GM12878 (cell line): ENCODE results near the gene SLC27A5. TPM values are rescaled to one million over a fixed set of nuclear protein-coding genes. Genes with fewer than 3 reads are reported as not detected.

Source experiments
- ATAC-seq: fragments of 200-7000 bp; cut with Tn5 transposase; 3 replicates; pipeline ENCODE4 v1.9.1; 2020; ENCODE audit warnings: mild to moderate bottlenecking, moderate library complexity
- BruUV-seq: library from RNA; stranded (reverse); fragments of 400-500 nt; replicated peaks from 2 replicates; lab custom pipeline; 2021; lab: Mats Ljungman, UMichigan
- CTCF ChIA-PET: fragments of 300-600 bp; sonication (Branson Sonifier 250); formaldehyde crosslinking; extraction: SDS; loops from one replicate; lab custom pipeline; 2021; ENCODE audit warnings: inconsistent platforms; lab: Yijun Ruan, JAX
- POLR2A ChIA-PET: fragments of 350-600 bp; formaldehyde crosslinking; extraction: SDS; loops from one replicate; lab custom pipeline; 2021; ENCODE audit warnings: inconsistent platforms; lab: Charles Lee
- RAD21 ChIA-PET: fragments of 300-600 bp; sonication (Branson Sonifier 250); formaldehyde crosslinking; loops from one replicate; lab custom pipeline; 2023; ENCODE audit warnings: antibody characterized with exemption; ENCODE audit not compliant: unreplicated experiment; lab: Charles Lee
- SMC1A ChIA-PET: fragments of 300-600 bp; sonication (Branson Sonifier 250); formaldehyde crosslinking; loops from one replicate; lab custom pipeline; 2023; ENCODE audit not compliant: unreplicated experiment, uncharacterized antibody; lab: Charles Lee
- DNase-seq: peaks from one replicate; pipeline ENCODE4 v3.0.0-alpha.2; 2011; ENCODE audit warnings: low read depth, low spot score
- FAIRE-seq: peaks from 3 replicates; lab custom pipeline; 2011; peaks lifted over from hg19 to GRCh38; lab: Jason Lieb, UNC
- H2AFZ ChIP-seq: 2 replicates; pipeline ENCODE4 v1.6.0; 2011; ENCODE audit warnings: low read depth, low read length, control low read depth; ENCODE audit not compliant: control insufficient read depth
- H3K27ac ChIP-seq: 2 replicates; pipeline ENCODE4 v1.5.1; 2011; ENCODE audit warnings: control low read depth; ENCODE audit not compliant: control insufficient read depth, insufficient read depth
- H3K27me3 ChIP-seq, 2 experiments: replicated peaks in 1 of 2; 2 replicates each; pipeline versions ENCODE4 v1.6.0 to v1.6.1; 2011; ENCODE audit warnings: low read length in 1 of 2; ENCODE audit not compliant: control insufficient read depth in 2 of 2, insufficient read depth in 2 of 2
- H3K36me3 ChIP-seq, 2 experiments: 2 replicates each; pipeline ENCODE4 v1.5.1; 2011; ENCODE audit warnings: low read length in 1 of 2; ENCODE audit not compliant: control insufficient read depth in 2 of 2, insufficient read depth in 2 of 2
- H3K4me1 ChIP-seq: 2 replicates; pipeline ENCODE4 v1.6.1; 2011; ENCODE audit warnings: mild to moderate bottlenecking, low read length, moderate library complexity, mixed read lengths; ENCODE audit not compliant: control insufficient read depth, insufficient read depth
- H3K4me2 ChIP-seq: 2 replicates; pipeline ENCODE4 v1.6.0; 2011; ENCODE audit warnings: control low read depth; ENCODE audit not compliant: control insufficient read depth, insufficient read depth
- H3K4me3 ChIP-seq: fragments of 200-600 bp; sonication (generic); 2 replicates; pipeline ENCODE4 v1.5.1; 2016
- H3K79me2 ChIP-seq: 2 replicates; pipeline ENCODE4 v1.6.0; 2011; ENCODE audit warnings: low read length; ENCODE audit not compliant: control insufficient read depth, insufficient read depth
- H3K9ac ChIP-seq: 2 replicates; pipeline ENCODE4 v1.8.0; 2011; ENCODE audit warnings: low read length, control low read depth, mixed read lengths; ENCODE audit not compliant: control insufficient read depth, insufficient read depth
- H3K9me3 ChIP-seq: replicated peaks from 3 replicates; pipeline ENCODE4 v1.5.1; 2011; ENCODE audit warnings: mild to moderate bottlenecking, low read length; ENCODE audit not compliant: control insufficient read depth, insufficient read depth
- H4K20me1 ChIP-seq: 2 replicates; pipeline ENCODE4 v1.6.0; 2011; ENCODE audit not compliant: control insufficient read depth, insufficient read depth
- ASH2L ChIP-seq: fragments of 300-600, 200-600 bp; sonication (generic); IDR thresholded peaks from 2 replicates; pipeline ENCODE4 v1.6.1; 2017; ENCODE audit warnings: low read depth, mild to moderate bottlenecking, borderline replicate concordance
- BHLHE40 ChIP-seq, 2 experiments: fragments of 450-650 bp in 1 of 2; IDR thresholded peaks; 2 replicates each; pipeline ENCODE4 v1.6.1; 2011 to 2017; ENCODE audit warnings: low read depth in 2 of 2, borderline replicate concordance in 1 of 2, improper control_type of control experiment in 1 of 2, low read length in 1 of 2, mild to moderate bottlenecking in 1 of 2
- CTCF ChIP-seq, 3 experiments: IDR thresholded peaks in 2 of 3; conservative IDR thresholded peaks in 1 of 3; 2 replicates each; pipeline ENCODE4 v1.5.1; 2011; ENCODE audit warnings: low read depth in 3 of 3, low read length in 3 of 3, mild to moderate bottlenecking in 3 of 3, control low read depth in 2 of 3, moderate library complexity in 2 of 3, inconsistent platforms in 1 of 3, mixed read lengths in 1 of 3; ENCODE audit not compliant: control insufficient read depth in 2 of 3, insufficient read depth in 1 of 3; ENCODE audit errors: extremely low read depth in 1 of 3
- DPF2 ChIP-seq: fragments of 450-650 bp; IDR thresholded peaks from 2 replicates; pipeline ENCODE4 v1.6.1; 2017; ENCODE audit warnings: mild to moderate bottlenecking
- EED ChIP-seq: sonication (generic); IDR thresholded peaks from 2 replicates; pipeline ENCODE4 v1.6.1; 2016; ENCODE audit warnings: antibody characterized with exemption, low read depth
- FOS ChIP-seq: IDR thresholded peaks from 3 replicates; pipeline ENCODE4 v1.6.1; 2011; ENCODE audit warnings: borderline replicate concordance; ENCODE audit not compliant: insufficient read length; ENCODE audit errors: extremely low read depth
- GABPA ChIP-seq: IDR thresholded peaks from 2 replicates; pipeline ENCODE4 v1.6.1; 2014; ENCODE audit warnings: antibody characterized with exemption, low read depth, mild to moderate bottlenecking, inconsistent platforms
- HDAC6 ChIP-seq: fragments of 200-600 bp; sonication (generic); IDR thresholded peaks from one replicate; pipeline ENCODE4 v1.8.0; 2017; ENCODE audit warnings: antibody characterized with exemption; ENCODE audit not compliant: unreplicated experiment
- MEF2B ChIP-seq: fragments of 450-650 bp; IDR thresholded peaks from 2 replicates; pipeline ENCODE4 v1.6.1; 2018; ENCODE audit warnings: mild to moderate bottlenecking, moderate library complexity; ENCODE audit not compliant: partially characterized antibody, poor library complexity, severe bottlenecking
- NFIC ChIP-seq: IDR thresholded peaks from 2 replicates; pipeline ENCODE4 v1.6.1; 2012; ENCODE audit warnings: low read depth, mild to moderate bottlenecking, inconsistent platforms, low read length, moderate library complexity
- NFYA ChIP-seq: IDR thresholded peaks from 2 replicates; pipeline ENCODE4 v1.6.1; 2011; ENCODE audit warnings: low read depth, mild to moderate bottlenecking, low read length, improper control_type of control experiment, borderline replicate concordance
- SMARCA5 ChIP-seq: fragments of 450-650 bp; IDR thresholded peaks from 2 replicates; pipeline ENCODE4 v1.6.1; 2017; ENCODE audit warnings: mild to moderate bottlenecking
- STAT3 ChIP-seq: IDR thresholded peaks from 2 replicates; pipeline ENCODE4 v1.6.1; 2011; ENCODE audit warnings: low read depth, low read length, improper control_type of control experiment
- SUPT20H ChIP-seq: IDR thresholded peaks from 2 replicates; pipeline ENCODE4 v1.6.1; 2011; ENCODE audit warnings: low read depth, mild to moderate bottlenecking, low read length, moderate library complexity, borderline replicate concordance; ENCODE audit not compliant: control insufficient read depth
- TAF1 ChIP-seq: IDR thresholded peaks from 2 replicates; pipeline ENCODE4 v1.6.1; 2011; ENCODE audit warnings: mild to moderate bottlenecking, low read depth, low read length, borderline replicate concordance
- ZNF592 ChIP-seq: fragments of 450-650 bp; IDR thresholded peaks from 2 replicates; pipeline ENCODE4 v1.6.1; 2017; ENCODE audit warnings: mild to moderate bottlenecking, moderate library complexity
- WGBS: methylation state at CpG from one replicate; pipeline ENCODE4 v1.1.6; 2016; ENCODE audit warnings: low lambda C conversion rate; ENCODE audit not compliant: insufficient replicate concordance, insufficient coverage; ENCODE audit errors: missing lambda C conversion rate; 5-methylcytosine and 5-hydroxymethylcytosine counted together
- in situ Hi-C: fragments of 300-500 bp; cut with MboI; formaldehyde crosslinking; loops from 9 replicates; pipeline ENCODE4 v1.14.3; 2018; ENCODE audit warnings: mixed read lengths
- intact Hi-C: fragments of 100-400 bp; cut with micrococcal nuclease; formaldehyde crosslinking; loops from one replicate; pipeline ENCODE4 v1.14.2; 2022; ENCODE audit not compliant: unreplicated experiment
- polyA plus RNA-seq, 11 experiments: library from polyadenylated mRNA; depleted of rRNA in 4 of 11; unstranded in 6 of 11; stranded (reverse) in 5 of 11; fragments of >200 nt; fragmentation: Nextera tagmentation in 4 of 11; fragmentation: Illumina TruSeq in 1 of 11; extraction: Ambion mirVana in 4 of 11; extraction: Trizol in 1 of 11; gene quantifications; 1 replicate in 1 of 11; 2 replicates in 10 of 11; pipeline versions ENCODE4 v1.2.1 to v1.2.3, GENCODE V29; 2011 to 2016; ENCODE audit warnings: inconsistent platforms in 2 of 11, missing spikeins in 2 of 11, low read depth in 1 of 11
- total RNA-seq, 4 experiments: library from RNA; depleted of rRNA in 3 of 4; stranded (reverse); fragments of >200 nt in 3 of 4; fragmentation: Illumina TruSeq in 1 of 4; extraction: Trizol in 1 of 4; gene quantifications; 2 replicates each; pipeline versions ENCODE4 v1.2.1 to v1.2.3, GENCODE V29; 2013 to 2021

The SLC27A5 gene
- total and polyA plus RNA-seq, 10 of the 15 experiments (the other 5 are each of a cell fraction or from before 2014, with no cell fraction given), result 21.2 to 127 (median 31.8) TPM

- in situ Hi-C loops, result no loop called here
- no peak for TF ChIP-seq CTCF (IDR thresholded peaks at IDR 0.05 in 2 of 3, conservative IDR thresholded peaks at IDR 0.05 in 1 of 3; ENCODE audit: control insufficient read depth in 2 of 3, extremely low read depth in 1 of 3, insufficient read depth in 1 of 3, low read depth in 3 of 3, low read length in 3 of 3)
- TF ChIP-seq ASH2L, result no peak
- TF ChIP-seq ZNF592, result no peak
- TF ChIP-seq SUPT20H, result no peak
- TF ChIP-seq NFYA, result no peak
- no peak for TF ChIP-seq EED
- no peak for TF ChIP-seq DPF2
- TF ChIP-seq NFIC, result no peak
- TF ChIP-seq TAF1, result no peak
- no peak for TF ChIP-seq BHLHE40 (IDR thresholded peaks at IDR 0.05; ENCODE audit: borderline replicate concordance in 1 of 2, low read depth in 2 of 2, low read length in 1 of 2)
- TF ChIP-seq FOS, result no peak
- TF ChIP-seq SMARCA5, result no peak
- no peak for TF ChIP-seq MEF2B
- no peak for TF ChIP-seq STAT3
- TF ChIP-seq HDAC6, result no peak
- no peak for TF ChIP-seq GABPA
Observed at GRCh38 chr19:58492265-58492664, 19.5 kb downstream of the SLC27A5 start.

More at GRCh38 chr19:58492265-58492664, 19.5 kb downstream of the SLC27A5 start:
- 88% methylated on average over 14 of the region's 14 CpGs for WGBS
- ChIA-PET SMC1A (no interaction called here), RAD21 (no interaction called here), CTCF (no interaction called here), POLR2A (interaction anchor here (0.7 kb wide), 3 partner anchors 9 to 25 kb away, joined by 3 to 4 read pairs (median 3); no protein-coding TSS in a partner anchor)
- Histone ChIP-seq H3K4me2 (no peak overlapping the region), H3K4me3 (no peak overlapping the region), H4K20me1 (no peaks in the 10 kb centered on the region), H3K9ac (no peak overlapping the region), H3K4me1 (peaks cover 25% of the 10 kb centered on the region), H2AFZ (no peak overlapping the region), H3K36me3 (no peaks in the 10 kb centered on the region; a peak in 1 of 4 replicates), H3K9me3 (no peaks in the 10 kb centered on the region; the same call in 2 of the 3 replicates), H3K79me2 (no peaks in the 10 kb centered on the region; the same call in 1 of the 2 replicates), H3K27ac (no peak overlapping the region), H3K27me3 (no peaks in the 10 kb centered on the region)
- no peak for FAIRE-seq
- no peak for DNase-seq
- no TSS peak for BruUV-seq
- intact Hi-C loops, result no loop called here
- ATAC-seq, result no peak
